H1 (cell line): Measurements from ENCODE around the gene ENTREP3. TPM values are rescaled to one million over a fixed set of nuclear protein-coding genes. Genes with fewer than 3 reads are reported as not detected.

ENCODE experiments used
- CTCF ChIA-PET: fragments of 300-600 bp; sonication (Branson Sonifier 250); formaldehyde crosslinking; loops from one replicate; lab custom pipeline; 2021; ENCODE audit not compliant: partially characterized antibody; lab: Charles Lee
- POLR2A ChIA-PET: fragments of 300-600 bp; sonication (Branson Sonifier 250); formaldehyde crosslinking; loops from one replicate; lab custom pipeline; 2021; ENCODE audit warnings: inconsistent platforms; ENCODE audit not compliant: partially characterized antibody; lab: Charles Lee
- DNase-seq, 2 experiments: peaks; one replicate each; pipeline versions ENCODE4 v3.0.0 to v3.0.0-alpha.2; 2010 to 2022; ENCODE audit warnings: low spot score in 2 of 2, low read depth in 1 of 2, mixed read lengths in 1 of 2
- FAIRE-seq: peaks from 2 replicates; lab custom pipeline; 2011; peaks lifted over from hg19 to GRCh38; lab: Jason Lieb, UNC
- H2AFZ ChIP-seq: 2 replicates; pipeline ENCODE4 v1.8.1; 2012; ENCODE audit warnings: low read length, inconsistent platforms
- H2AK5ac ChIP-seq: 2 replicates; pipeline ENCODE4 v1.6.1; 2013; ENCODE audit warnings: low read depth, low read length
- H2BK120ac ChIP-seq: replicated peaks from 2 replicates; pipeline ENCODE3; 2013; ENCODE audit warnings: low read depth, low read length, inconsistent platforms
- H2BK12ac ChIP-seq: 2 replicates; pipeline ENCODE4 v1.6.1; 2013; ENCODE audit warnings: low read depth, low read length
- H2BK15ac ChIP-seq: 2 replicates; pipeline ENCODE4 v1.6.1; 2013; ENCODE audit warnings: low read length
- H2BK20ac ChIP-seq: 2 replicates; pipeline ENCODE4 v1.6.1; 2013; ENCODE audit warnings: low read length
- H2BK5ac ChIP-seq: 2 replicates; pipeline ENCODE4 v1.6.1; 2013; ENCODE audit warnings: low read depth, low read length
- H3K14ac ChIP-seq: 2 replicates; pipeline ENCODE4 v1.6.1; 2013; ENCODE audit warnings: inconsistent platforms; ENCODE audit not compliant: insufficient read length
- H3K18ac ChIP-seq: 2 replicates; pipeline ENCODE4 v1.6.1; 2013; ENCODE audit warnings: low read length; ENCODE audit errors: extremely low read depth
- H3K23ac ChIP-seq: 2 replicates; pipeline ENCODE4 v1.6.1; 2013; ENCODE audit warnings: inconsistent platforms; ENCODE audit not compliant: insufficient read length
- H3K23me2 ChIP-seq: 2 replicates; pipeline ENCODE4 v1.6.1; 2013; ENCODE audit warnings: low read depth, low read length
- H3K27ac ChIP-seq: 2 replicates; pipeline ENCODE4 v1.6.1; 2011; ENCODE audit warnings: low read depth, low read length, inconsistent platforms
- H3K27me3 ChIP-seq, 4 experiments: replicated peaks in 1 of 4; 1 replicate in 1 of 4; 2 replicates in 3 of 4; pipeline versions ENCODE4 v1.6.1 to v1.8.1; 2011 to 2013; ENCODE audit warnings: low read length in 3 of 4, mild to moderate bottlenecking in 3 of 4, inconsistent platforms in 2 of 4, mixed read lengths in 2 of 4, moderate library complexity in 1 of 4; ENCODE audit not compliant: control insufficient read depth in 3 of 4, insufficient read depth in 3 of 4; ENCODE audit errors: extremely low read depth in 1 of 4
- H3K36me3 ChIP-seq, 4 experiments: 2 replicates each; pipeline versions ENCODE4 v1.6.1 to v1.8.1; 2011 to 2013; ENCODE audit warnings: mild to moderate bottlenecking in 4 of 4, low read length in 3 of 4, moderate library complexity in 2 of 4, control low read depth in 1 of 4, inconsistent platforms in 1 of 4; ENCODE audit not compliant: insufficient read depth in 4 of 4, control insufficient read depth in 2 of 4
- H3K4ac ChIP-seq: replicated peaks from 2 replicates; pipeline ENCODE3; 2013; ENCODE audit warnings: low read length, low read depth, mixed read lengths, inconsistent platforms; ENCODE audit not compliant: insufficient read length
- H3K4me1 ChIP-seq, 4 experiments: replicated peaks in 1 of 4; 1 replicate in 1 of 4; 2 replicates in 3 of 4; pipeline versions ENCODE4 v1.6.1 to v1.8.1; 2011 to 2013; ENCODE audit warnings: low read length in 3 of 4, inconsistent platforms in 2 of 4, mixed read lengths in 1 of 4; ENCODE audit not compliant: insufficient read depth in 4 of 4, control insufficient read depth in 3 of 4
- H3K4me2 ChIP-seq, 2 experiments: 2 replicates each; pipeline versions ENCODE4 v1.6.1 to v1.8.1; 2011 to 2013; ENCODE audit warnings: low read depth in 2 of 2, low read length in 2 of 2, control low read depth in 1 of 2, inconsistent platforms in 1 of 2, mild to moderate bottlenecking in 1 of 2; ENCODE audit not compliant: insufficient read depth in 1 of 2
- H3K4me3 ChIP-seq, 4 experiments: fragments of 200-600, 300-600 bp in 1 of 4; sonication (generic), shearing (Covaris generic), sonication (Bioruptor Twin) in 1 of 4; 2 replicates each; pipeline versions ENCODE4 v1.5.1 to v1.8.1; 2011 to 2016; ENCODE audit warnings: low read length in 4 of 4, low read depth in 3 of 4, control low read depth in 2 of 4, inconsistent platforms in 2 of 4, mild to moderate bottlenecking in 2 of 4, mixed read lengths in 1 of 4, moderate library complexity in 1 of 4; ENCODE audit not compliant: insufficient read depth in 2 of 4; ENCODE audit errors: extremely low read depth in 1 of 4
- H3K56ac ChIP-seq: replicated peaks from 2 replicates; pipeline ENCODE3; 2013; ENCODE audit warnings: low read depth, mild to moderate bottlenecking, mixed read lengths, low read length, inconsistent platforms; ENCODE audit not compliant: insufficient read length
- H3K79me1 ChIP-seq: 2 replicates; pipeline ENCODE4 v1.6.1; 2013; ENCODE audit warnings: low read depth, low read length, control low read depth
- H3K79me2 ChIP-seq, 2 experiments: 2 replicates each; pipeline versions ENCODE4 v1.6.1 to v1.8.1; 2012 to 2013; ENCODE audit warnings: low read length in 2 of 2, mild to moderate bottlenecking in 2 of 2, inconsistent platforms in 1 of 2; ENCODE audit not compliant: insufficient read depth in 2 of 2, control insufficient read depth in 1 of 2
- H3K9ac ChIP-seq, 4 experiments: replicated peaks in 1 of 4; 1 replicate in 1 of 4; 2 replicates in 3 of 4; pipeline versions ENCODE4 v1.6.1 to v1.8.1; 2011 to 2013; ENCODE audit warnings: low read depth in 3 of 4, low read length in 3 of 4, control low read depth in 2 of 4, mild to moderate bottlenecking in 2 of 4, moderate library complexity in 2 of 4, inconsistent platforms in 1 of 4; ENCODE audit errors: extremely low read depth in 1 of 4
- H3K9me3 ChIP-seq, 2 experiments: 2 replicates each; pipeline versions ENCODE4 v1.6.1 to v1.8.1; 2012 to 2013; ENCODE audit warnings: mild to moderate bottlenecking in 2 of 2, moderate library complexity in 2 of 2, control low read depth in 1 of 2, inconsistent platforms in 1 of 2, low read depth in 1 of 2, low read length in 1 of 2, mixed read lengths in 1 of 2; ENCODE audit not compliant: insufficient read depth in 2 of 2
- H4K20me1 ChIP-seq, 2 experiments: replicated peaks in 1 of 2; 2 replicates each; pipeline versions ENCODE3 to v1.8.1; 2011 to 2013; ENCODE audit warnings: inconsistent platforms in 2 of 2, low read length in 2 of 2, mild to moderate bottlenecking in 1 of 2; ENCODE audit not compliant: insufficient read depth in 2 of 2, control insufficient read depth in 1 of 2
- H4K5ac ChIP-seq: 2 replicates; pipeline ENCODE4 v1.6.1; 2013; ENCODE audit warnings: low read length, low read depth, mixed read lengths, inconsistent platforms; ENCODE audit not compliant: insufficient read length
- H4K8ac ChIP-seq: 2 replicates; pipeline ENCODE4 v1.8.0; 2013; ENCODE audit warnings: mild to moderate bottlenecking, moderate library complexity, low read length, inconsistent platforms; ENCODE audit not compliant: insufficient read depth; ENCODE audit errors: extremely low read depth
- H4K91ac ChIP-seq: replicated peaks from 2 replicates; pipeline ENCODE3; 2013; ENCODE audit warnings: low read length, mixed read lengths, inconsistent platforms; ENCODE audit not compliant: insufficient read length
- ASH2L ChIP-seq: fragments of 200-600, 300-600 bp; sonication (generic); IDR thresholded peaks from one replicate; pipeline ENCODE4 v1.7.1; 2017; ENCODE audit warnings: low read length
- BCL11A ChIP-seq, 2 experiments: IDR thresholded peaks; one replicate each; pipeline ENCODE4 v1.6.1; 2011; ENCODE audit warnings: low read depth in 2 of 2, low read length in 2 of 2, mild to moderate bottlenecking in 2 of 2
- CBX8 ChIP-seq: fragments of 300-800, 300-1000 bp; sonication (generic); IDR thresholded peaks from 2 replicates; pipeline ENCODE4 v1.7.1; 2016; ENCODE audit warnings: low read depth, low read length, borderline replicate concordance
- CHD2 ChIP-seq: IDR thresholded peaks from 2 replicates; pipeline ENCODE4 v1.6.1; 2012; ENCODE audit warnings: low read length, improper control_type of control experiment
- EP300 ChIP-seq, 2 experiments: IDR thresholded peaks; 1 replicate in 1 of 2; 2 replicates in 1 of 2; pipeline ENCODE4 v1.6.1; 2011 to 2012; ENCODE audit warnings: low read depth in 2 of 2, low read length in 2 of 2, mild to moderate bottlenecking in 2 of 2, borderline replicate concordance in 1 of 2, inconsistent platforms in 1 of 2, moderate library complexity in 1 of 2
- FOSL1 ChIP-seq: IDR thresholded peaks from 2 replicates; pipeline ENCODE4 v1.6.1; 2011; ENCODE audit warnings: mild to moderate bottlenecking, low read depth, low read length, moderate library complexity; ENCODE audit not compliant: insufficient read depth
- HDAC6 ChIP-seq: IDR thresholded peaks from one replicate; pipeline ENCODE4 v1.7.1; 2012; ENCODE audit warnings: low read depth, mild to moderate bottlenecking, inconsistent platforms, low read length, moderate library complexity
- JUND ChIP-seq: IDR thresholded peaks from 2 replicates; pipeline ENCODE4 v1.6.1; 2011; ENCODE audit warnings: mild to moderate bottlenecking, improper control_type of control experiment, low read length
- KDM1A ChIP-seq: fragments of 200-600, 300-600 bp; sonication (generic); IDR thresholded peaks from 2 replicates; pipeline ENCODE4 v1.7.1; 2016; ENCODE audit warnings: mild to moderate bottlenecking, low read length, borderline replicate concordance
- MAX ChIP-seq: IDR thresholded peaks from 2 replicates; pipeline ENCODE4 v1.6.1; 2012; ENCODE audit warnings: inconsistent platforms
- TAF1 ChIP-seq: IDR thresholded peaks from 2 replicates; pipeline ENCODE4 v1.6.1; 2011; ENCODE audit warnings: mild to moderate bottlenecking, low read depth, low read length
- TEAD4 ChIP-seq: IDR thresholded peaks from 2 replicates; pipeline ENCODE4 v1.6.1; 2012; ENCODE audit warnings: low read depth, low read length, inconsistent platforms, mixed read lengths
- USF2 ChIP-seq: IDR thresholded peaks from 2 replicates; pipeline ENCODE4 v1.6.1; 2011; ENCODE audit warnings: low read length, improper control_type of control experiment
- WGBS, 2 experiments: shearing (Covaris generic) in 1 of 2; methylation state at CpG; one replicate each; pipeline versions ENCODE4 v1.1.6 to v1.1.7; 2013 to 2015; ENCODE audit warnings: low lambda C conversion rate in 2 of 2, mixed read lengths in 2 of 2, inconsistent platforms in 1 of 2, low coverage in 1 of 2, missing lambda C conversion rate in 1 of 2; ENCODE audit not compliant: insufficient replicate concordance in 2 of 2, insufficient coverage in 1 of 2, insufficient read length in 1 of 2; ENCODE audit errors: extremely low coverage in 1 of 2, missing lambda C conversion rate in 1 of 2; 5-methylcytosine and 5-hydroxymethylcytosine counted together
- polyA plus RNA-seq, 7 experiments: library from polyadenylated mRNA; depleted of rRNA in 3 of 7; stranded (reverse) in 5 of 7; unstranded in 2 of 7; fragments of >200 nt in 5 of 7; fragments of 200-250 nt in 2 of 7; gene quantifications; 1 replicate in 5 of 7; 2 replicates in 1 of 7; 4 replicates in 1 of 7; pipeline versions ENCODE4 v1.2.1 to v1.2.3, GENCODE V29; 2011 to 2013; ENCODE audit warnings: missing spikeins in 2 of 7, mixed read lengths in 2 of 7
- total RNA-seq: library from RNA; stranded (reverse); fragmentation: NEBNext Ultra II Directional; extraction: Animal tissue kit (Norgen Biotek cat#: 25700); gene quantifications from 2 replicates; pipeline ENCODE4 v1.2.1, GENCODE V29; 2021

Gene ENTREP3
- total and polyA plus RNA-seq, 2 of the 8 experiments (the other 6 are each of a cell fraction or from before 2014, with no cell fraction given) = 22.8 to 52.2 TPM

GRCh38 chr1:155266553-155266952 is 11.3 kb upstream of the ENTREP3 start:
- Histone ChIP-seq H3K79me2 (peaks cover 3 to 12% of the 10 kb centered on the region in 2 experiments; a peak in 3 of 4 replicates), H3K36me3 (peaks cover 51 to 85% (median 76%) of the 10 kb centered on the region in 4 experiments), H3K23ac (no peak overlapping the region), H2AK5ac (no peak overlapping the region), H3K4me2 (no peak overlapping the region), H4K20me1 (peaks cover 4 to 10% of the 10 kb centered on the region in 2 experiments), H2BK15ac (no peak overlapping the region), H3K23me2 (peaks cover 2% of the 10 kb centered on the region), H3K79me1 (no peaks in the 10 kb centered on the region; the same call in none of the 2 replicates), H4K91ac (no peak overlapping the region), H3K27me3 (no peaks in the 10 kb centered on the region), H4K5ac (no peak overlapping the region), H2BK20ac (no peak overlapping the region), H3K4ac (no peak overlapping the region), H3K9ac (no peak overlapping the region), H4K8ac (no peak overlapping the region; the same call in 1 of the 2 replicates), H2AFZ (no peak overlapping the region), H3K4me1 (0 out of 7 replicates have a peak, but pooled peaks cover 0 to 2% (median under 1%) of the 10 kb centered on the region in 4 experiments), H3K14ac (no peak overlapping the region), H3K4me3 (no peak overlapping the region), H3K27ac (no peak overlapping the region), H2BK5ac (no peak overlapping the region), H3K18ac (no peak overlapping the region), H2BK120ac (no peak overlapping the region), H2BK12ac (no peak overlapping the region), H3K56ac (no peak overlapping the region), H3K9me3 (no peaks in the 10 kb centered on the region)
- FAIRE-seq (no peak), DNase-seq (no peak)
- 88% methylated on average over 6 of the region's 6 CpGs; no CpG with 5 or more reads in 1 of the 2 experiments for WGBS, 2 experiments
- ChIA-PET CTCF (interaction anchor here (0.7 to 4.5 kb wide), 7 partner anchors 12 to 60 kb away, joined by 3 to 61 read pairs (median 5); partner anchors contain the start of gene RUSC1), POLR2A (interaction anchor here (0.5 to 2.8 kb wide), 13 partner anchors 11 to 353 kb away, joined by 3 to 11 read pairs (median 4); partner anchors contain the start of genes ENTREP3 and THBS3)
- TF ChIP-seq USF2 (no peak), TAF1 (no peak), ASH2L (no peak), KDM1A (no peak), EP300 (IDR thresholded peaks at IDR 0.05; ENCODE audit: borderline replicate concordance in 1 of 2, low read depth in 2 of 2, low read length in 2 of 2) (no peak), BCL11A (IDR thresholded peaks at IDR 0.05; ENCODE audit: low read depth in 2 of 2, low read length in 2 of 2) (no peak), MAX (no peak), FOSL1 (no peak), TEAD4 (no peak), JUND (no peak), CBX8 (no peak), HDAC6 (no peak), CHD2 (no peak)
